ENCODE measurements around the gene MBTPS1. TPM values are rescaled to one million over a fixed set of nuclear protein-coding genes. Genes with fewer than 3 reads are reported as not detected.

The MBTPS1 gene
- total and polyA plus RNA-seq, 8 donors, result 21.4 to 112 (median 56.1) TPM

GRCh38 chr16:84053237-84053636 is 63.5 kb downstream of the MBTPS1 start:
- no peaks in the 10 kb centered on the region for H3K9me3 ChIP-seq
- no peaks in the 10 kb centered on the region for H3K27me3 ChIP-seq
- peaks cover 47 to 97% (median 91%) of the 10 kb centered on the region in 4 donors for H3K36me3 ChIP-seq
- intact Hi-C loops (cut with DNase I; ENCODE audit: low total_unique reads), result no loop called here
- no peak overlapping the region for H3K4me3 ChIP-seq
- no peak for TF ChIP-seq CTCF (IDR thresholded peaks at IDR 0.05)
- TF ChIP-seq POLR2AphosphoS5 (IDR thresholded peaks at IDR 0.05), result no peak
- no peak for TF ChIP-seq POLR2A (IDR thresholded peaks at IDR 0.05)
- no peak for TF ChIP-seq EP300 (IDR thresholded peaks at IDR 0.05)
- no peak overlapping the region for H3K27ac ChIP-seq
- DNase-seq, result no peak
- 88 to 96% (median 95%) methylated on average over 13 of the region's 13 CpGs for WGBS, 5 donors
- peaks cover 0 to 17% (median 7%) of the 10 kb centered on the region in 4 donors for H3K4me1 ChIP-seq

- intact Hi-C loops (cut with DNase I; ENCODE audit: low total_unique reads), result no loop called here
- DNase-seq, result no peak
These were observed 64.6 kb downstream of the MBTPS1 start for GRCh38 chr16:84052071-84052622.

GRCh38 chr16:84050316-84050715 is 66.4 kb downstream of the MBTPS1 start:
- no peak for DNase-seq
- H3K4me1 ChIP-seq, result peaks cover 0 to 13% (median 7%) of the 10 kb centered on the region in 4 donors
- no peak overlapping the region for H3K27ac ChIP-seq
- no peaks in the 10 kb centered on the region for H3K9me3 ChIP-seq
- peaks cover 0 to 3% (median 0%) of the 10 kb centered on the region in 3 donors for H3K27me3 ChIP-seq
- whole genome bisulfite sequencing, 5 donors, result 83 to 97% (median 89%) methylated on average over 9 of the region's 9 CpGs
- TF ChIP-seq CTCF (IDR thresholded peaks at IDR 0.05) (no peak), POLR2AphosphoS5 (IDR thresholded peaks at IDR 0.05) (no peak), EP300 (IDR thresholded peaks at IDR 0.05) (no peak), POLR2A (IDR thresholded peaks at IDR 0.05) (no peak)
- peaks cover 33 to 80% (median 67%) of the 10 kb centered on the region in 4 donors for H3K36me3 ChIP-seq
- intact Hi-C loops (cut with DNase I; ENCODE audit: low total_unique reads), result no loop called here
- H3K4me3 ChIP-seq, result no peak overlapping the region

More at GRCh38 chr16:84052071-84052622, 64.6 kb downstream of the MBTPS1 start:
- peaks cover 38 to 97% (median 86%) of the 10 kb centered on the region in 4 donors for H3K36me3 ChIP-seq
- no peak overlapping the region for H3K4me3 ChIP-seq
- peaks cover 0 to 17% (median 7%) of the 10 kb centered on the region in 4 donors for H3K4me1 ChIP-seq
- H3K27ac ChIP-seq, result no peak overlapping the region
- WGBS, 5 donors, result 84 to 97% (median 92%) methylated on average over 25 to 27 of the region's 27 CpGs
- TF ChIP-seq POLR2AphosphoS5 (IDR thresholded peaks at IDR 0.05) (no peak), POLR2A (IDR thresholded peaks at IDR 0.05) (no peak), CTCF (IDR thresholded peaks at IDR 0.05) (no peak), EP300 (IDR thresholded peaks at IDR 0.05) (no peak)
- no peaks in the 10 kb centered on the region for H3K9me3 ChIP-seq
- H3K27me3 ChIP-seq, result no peaks in the 10 kb centered on the region

- H3K27me3 ChIP-seq, result peaks cover 0 to 11% (median 0%) of the 10 kb centered on the region in 3 donors
- no peak for TF ChIP-seq CTCF (IDR thresholded peaks at IDR 0.05)
- no peak for TF ChIP-seq EP300 (IDR thresholded peaks at IDR 0.05)
- TF ChIP-seq POLR2A (IDR thresholded peaks at IDR 0.05), result no peak
- TF ChIP-seq POLR2AphosphoS5 (IDR thresholded peaks at IDR 0.05), result no peak
- H3K4me1 ChIP-seq, result peaks cover 0 to 9% (median 7%) of the 10 kb centered on the region in 4 donors
- H3K9me3 ChIP-seq, result no peaks in the 10 kb centered on the region
- 76 to 89% (median 87%) methylated on average over 3 to 13 of the region's 13 CpGs for WGBS, 5 donors
- no peak overlapping the region for H3K4me3 ChIP-seq
- H3K36me3 ChIP-seq, result peaks cover 25 to 73% (median 59%) of the 10 kb centered on the region in 4 donors
- no peak for DNase-seq
- intact Hi-C loops (cut with DNase I; ENCODE audit: low total_unique reads), result loop anchor here (10.0 kb wide), 1 partner anchor 75 kb away; no protein-coding TSS in a partner anchor
- H3K27ac ChIP-seq, result peak overlapping the region in 1 of 5 donors; percentile 2
These were observed 67.2 kb downstream of the MBTPS1 start for GRCh38 chr16:84049403-84050060.

All from stomach (tissue), 9 donors.